GM12873 (cell line): ENCODE data around the gene GLMP.

Experiments
- TF ChIP-seq, protein P1 (sequence below): IDR thresholded peaks from 2 replicates; pipeline ENCODE4 v1.5.1; 2012; ENCODE audit warnings: low read depth, mild to moderate bottlenecking, moderate library complexity, low read length, control low read depth; ENCODE audit not compliant: insufficient read depth; ENCODE audit errors: missing control alignments

The GLMP gene

DNA sequence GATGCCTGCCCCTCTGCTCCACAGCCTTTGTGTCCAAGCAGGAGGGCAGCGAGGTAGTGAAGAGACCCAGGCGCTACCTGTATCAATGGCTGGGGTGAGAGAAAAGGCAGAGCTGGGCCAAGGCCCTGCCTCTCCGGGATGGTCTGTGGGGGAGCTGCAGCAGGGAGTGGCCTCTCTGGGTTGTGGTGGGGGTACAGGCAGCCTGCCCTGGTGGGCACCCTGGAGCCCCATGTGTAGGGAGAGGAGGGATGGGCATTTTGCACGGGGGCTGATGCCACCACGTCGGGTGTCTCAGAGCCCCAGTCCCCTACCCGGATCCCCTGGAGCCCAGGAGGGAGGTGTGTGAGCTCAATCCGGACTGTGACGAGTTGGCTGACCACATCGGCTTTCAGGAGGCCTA, 52.7 kb downstream of the GLMP start:
- TF ChIP-seq, protein P1, sequence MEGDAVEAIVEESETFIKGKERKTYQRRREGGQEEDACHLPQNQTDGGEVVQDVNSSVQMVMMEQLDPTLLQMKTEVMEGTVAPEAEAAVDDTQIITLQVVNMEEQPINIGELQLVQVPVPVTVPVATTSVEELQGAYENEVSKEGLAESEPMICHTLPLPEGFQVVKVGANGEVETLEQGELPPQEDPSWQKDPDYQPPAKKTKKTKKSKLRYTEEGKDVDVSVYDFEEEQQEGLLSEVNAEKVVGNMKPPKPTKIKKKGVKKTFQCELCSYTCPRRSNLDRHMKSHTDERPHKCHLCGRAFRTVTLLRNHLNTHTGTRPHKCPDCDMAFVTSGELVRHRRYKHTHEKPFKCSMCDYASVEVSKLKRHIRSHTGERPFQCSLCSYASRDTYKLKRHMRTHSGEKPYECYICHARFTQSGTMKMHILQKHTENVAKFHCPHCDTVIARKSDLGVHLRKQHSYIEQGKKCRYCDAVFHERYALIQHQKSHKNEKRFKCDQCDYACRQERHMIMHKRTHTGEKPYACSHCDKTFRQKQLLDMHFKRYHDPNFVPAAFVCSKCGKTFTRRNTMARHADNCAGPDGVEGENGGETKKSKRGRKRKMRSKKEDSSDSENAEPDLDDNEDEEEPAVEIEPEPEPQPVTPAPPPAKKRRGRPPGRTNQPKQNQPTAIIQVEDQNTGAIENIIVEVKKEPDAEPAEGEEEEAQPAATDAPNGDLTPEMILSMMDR = no peak
